GM19324 (cell line): ENCODE measurements around the gene ENTPD1.
"Not testable (repeated sequence)": the region's sequence is repeated elsewhere in the genome, so short reads cannot be mapped to it uniquely, and the experiment has no call there.

Experiments
- ATAC-seq: cut with Tn5 transposase; IDR thresholded peaks from one replicate; pipeline ENCODE4 v1.9.1; 2021; ENCODE audit warnings: mild to moderate bottlenecking, moderate library complexity; ENCODE audit not compliant: unreplicated experiment, low FRiP score

The ENTPD1 gene, protein sequence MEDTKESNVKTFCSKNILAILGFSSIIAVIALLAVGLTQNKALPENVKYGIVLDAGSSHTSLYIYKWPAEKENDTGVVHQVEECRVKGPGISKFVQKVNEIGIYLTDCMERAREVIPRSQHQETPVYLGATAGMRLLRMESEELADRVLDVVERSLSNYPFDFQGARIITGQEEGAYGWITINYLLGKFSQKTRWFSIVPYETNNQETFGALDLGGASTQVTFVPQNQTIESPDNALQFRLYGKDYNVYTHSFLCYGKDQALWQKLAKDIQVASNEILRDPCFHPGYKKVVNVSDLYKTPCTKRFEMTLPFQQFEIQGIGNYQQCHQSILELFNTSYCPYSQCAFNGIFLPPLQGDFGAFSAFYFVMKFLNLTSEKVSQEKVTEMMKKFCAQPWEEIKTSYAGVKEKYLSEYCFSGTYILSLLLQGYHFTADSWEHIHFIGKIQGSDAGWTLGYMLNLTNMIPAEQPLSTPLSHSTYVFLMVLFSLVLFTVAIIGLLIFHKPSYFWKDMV

GRCh38 chr10:95756041-95756761, at the start of gene ENTPD1:
Gene ENTPD1 (plus strand): TSS chr10:95756163. CDS start chr10:95756240, 77 bp downstream.
- ATAC-seq: peak; percentile 35

DNA sequence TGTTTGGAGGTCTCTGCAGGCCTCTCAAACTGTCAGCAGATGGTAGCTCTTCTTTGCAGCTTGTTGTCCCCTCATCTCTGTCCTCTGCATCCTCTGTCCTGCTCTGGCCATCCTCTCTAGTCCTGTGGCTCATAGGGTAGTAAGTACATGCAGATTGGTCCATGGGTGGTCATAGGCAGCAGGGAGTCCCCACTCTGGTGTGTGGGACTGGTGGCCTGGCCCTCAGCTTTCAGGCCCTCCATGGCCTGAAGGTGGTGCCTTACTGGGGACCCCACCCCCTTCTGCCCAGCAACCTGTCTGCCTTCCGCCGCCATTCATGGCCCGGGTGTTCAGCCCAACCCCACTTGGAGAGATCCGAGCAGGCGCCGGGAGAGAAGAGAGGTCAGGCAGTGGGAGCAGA, 49.4 kb upstream of the ENTPD1 start:
- ATAC-seq: no peak

- no peak for ATAC-seq
These were observed 49.0 kb upstream of the ENTPD1 start for GRCh38 chr10:95706990-95707389.

DNA sequence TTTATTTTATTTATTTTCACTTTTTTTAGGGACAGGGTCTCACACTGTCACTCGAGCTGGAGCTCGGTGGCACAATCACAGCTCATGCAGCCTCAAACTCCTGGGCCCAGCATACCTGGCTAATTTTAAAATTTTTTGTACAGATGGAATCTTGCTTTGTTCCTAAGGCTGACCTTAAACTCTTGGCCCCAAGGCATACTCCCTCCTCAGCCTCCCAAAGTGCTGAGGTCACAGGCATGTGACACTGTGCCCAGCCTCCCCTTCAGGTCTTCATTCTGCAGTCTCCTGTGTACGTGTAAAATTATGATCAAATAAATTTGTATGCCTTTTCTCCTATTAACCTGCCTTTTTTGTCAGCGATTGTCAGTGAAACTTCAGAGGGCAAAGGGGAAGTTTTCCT, 44.5 kb upstream of the ENTPD1 start:
- no peak for ATAC-seq

DNA sequence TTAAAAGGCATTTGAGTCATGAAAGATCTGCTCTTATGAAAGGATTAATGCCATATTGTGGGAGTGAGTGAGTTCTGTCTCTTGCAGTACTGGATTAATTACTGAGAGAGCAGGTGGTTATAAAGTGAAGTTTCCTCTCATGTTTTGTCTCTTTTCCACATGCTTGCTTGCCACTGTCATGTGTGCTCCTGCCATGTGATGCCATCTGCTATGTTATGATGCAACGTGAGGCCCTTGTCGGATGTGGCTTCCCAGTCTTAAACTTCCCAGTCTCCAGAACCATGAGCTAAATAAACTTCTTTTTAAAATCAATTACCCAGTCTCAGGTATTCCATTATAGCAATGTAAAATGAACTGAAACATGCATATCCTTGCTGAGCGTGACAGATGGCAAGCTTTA, 39.5 kb upstream of the ENTPD1 start:
- no peak for ATAC-seq

DNA sequence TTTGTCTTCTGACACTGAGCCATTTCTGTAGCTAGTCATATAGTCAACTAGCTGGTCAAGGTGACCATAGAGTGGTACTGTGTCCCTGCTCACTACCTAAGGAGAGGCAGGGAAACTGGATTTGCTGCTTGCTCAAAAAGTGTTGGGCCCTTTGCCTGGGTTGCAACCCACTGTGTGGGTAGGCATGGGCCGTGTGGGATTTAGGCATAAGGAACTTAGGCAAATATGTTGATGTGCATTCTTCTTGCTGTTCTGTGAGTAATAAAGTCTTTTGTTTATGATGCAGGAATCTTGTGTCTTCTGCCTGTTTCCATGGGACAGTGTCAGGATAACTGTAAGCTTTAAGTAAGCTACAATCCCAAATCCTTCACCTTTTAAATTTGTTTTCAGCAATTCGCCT, 39.1 kb upstream of the ENTPD1 start:
- ATAC-seq: no peak

GRCh38 chr10:95720745-95721144, 35.2 kb upstream of the ENTPD1 start:
- ATAC-seq: not testable (repeated sequence)

DNA sequence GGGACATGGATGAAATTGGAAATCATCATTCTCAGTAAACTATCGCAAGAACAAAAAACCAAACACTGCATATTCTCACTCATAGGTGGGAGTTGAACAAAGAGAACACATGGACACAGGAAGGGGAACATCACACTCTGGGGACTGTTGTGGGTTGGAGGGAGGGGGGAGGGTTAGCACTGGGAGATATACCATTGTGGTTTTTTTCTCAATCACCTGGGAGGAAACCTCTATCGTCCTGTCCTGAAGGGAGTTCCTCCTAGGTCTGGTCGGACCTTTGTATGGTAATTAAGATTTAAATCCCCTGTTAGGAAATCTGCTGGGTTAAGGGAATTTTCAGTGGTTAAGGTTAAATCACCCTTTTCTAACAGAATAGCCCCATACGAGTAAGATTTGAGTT, 33.5 kb upstream of the ENTPD1 start:
- ATAC-seq: not testable (repeated sequence)

GRCh38 chr10:95728526-95728925, 27.4 kb upstream of the ENTPD1 start:
- ATAC-seq: no peak

- ATAC-seq: no peak
These were observed 26.5 kb upstream of the ENTPD1 start for GRCh38 chr10:95729323-95730055.

DNA sequence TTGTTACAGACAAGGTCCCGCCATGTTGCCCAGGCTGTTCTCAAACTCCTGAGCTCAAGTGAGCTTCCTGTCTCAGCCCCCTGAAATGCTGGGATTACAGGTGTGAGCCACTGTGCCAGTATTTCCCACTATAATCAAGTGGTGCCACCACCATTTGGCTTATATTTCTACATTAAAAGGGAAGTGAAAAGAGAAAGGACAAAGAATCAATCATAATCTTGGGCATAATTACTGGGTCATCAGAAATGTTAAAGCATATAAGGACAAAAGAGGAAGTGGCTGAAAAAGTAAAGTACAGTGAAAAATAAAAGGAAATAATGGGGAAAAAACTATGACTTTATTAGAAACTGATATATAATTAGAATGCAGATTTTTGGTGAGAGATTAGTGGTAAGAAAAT, 25.7 kb upstream of the ENTPD1 start:
- no peak for ATAC-seq

- not testable (repeated sequence) for ATAC-seq
These were observed 23.1 kb upstream of the ENTPD1 start for GRCh38 chr10:95732907-95733306.

DNA sequence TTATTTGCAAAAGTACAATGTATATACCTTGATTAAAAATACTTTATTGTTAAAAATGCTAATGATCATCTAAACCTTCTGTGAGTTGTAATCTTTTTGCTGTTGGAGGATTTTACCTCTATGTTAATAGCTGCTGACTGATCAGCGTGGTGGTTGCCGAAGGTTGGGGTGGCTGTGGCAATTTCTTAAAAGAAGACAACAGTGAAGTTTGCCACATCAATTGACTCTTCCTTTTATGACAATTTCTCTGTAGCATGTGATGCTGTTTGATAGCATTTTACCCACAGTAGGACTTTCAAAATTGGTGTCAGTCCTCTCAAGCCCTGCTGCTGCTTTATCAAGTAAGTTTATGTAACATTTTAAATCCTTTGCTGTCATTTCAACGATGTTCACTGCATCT, 16.9 kb upstream of the ENTPD1 start:
- no peak for ATAC-seq

DNA sequence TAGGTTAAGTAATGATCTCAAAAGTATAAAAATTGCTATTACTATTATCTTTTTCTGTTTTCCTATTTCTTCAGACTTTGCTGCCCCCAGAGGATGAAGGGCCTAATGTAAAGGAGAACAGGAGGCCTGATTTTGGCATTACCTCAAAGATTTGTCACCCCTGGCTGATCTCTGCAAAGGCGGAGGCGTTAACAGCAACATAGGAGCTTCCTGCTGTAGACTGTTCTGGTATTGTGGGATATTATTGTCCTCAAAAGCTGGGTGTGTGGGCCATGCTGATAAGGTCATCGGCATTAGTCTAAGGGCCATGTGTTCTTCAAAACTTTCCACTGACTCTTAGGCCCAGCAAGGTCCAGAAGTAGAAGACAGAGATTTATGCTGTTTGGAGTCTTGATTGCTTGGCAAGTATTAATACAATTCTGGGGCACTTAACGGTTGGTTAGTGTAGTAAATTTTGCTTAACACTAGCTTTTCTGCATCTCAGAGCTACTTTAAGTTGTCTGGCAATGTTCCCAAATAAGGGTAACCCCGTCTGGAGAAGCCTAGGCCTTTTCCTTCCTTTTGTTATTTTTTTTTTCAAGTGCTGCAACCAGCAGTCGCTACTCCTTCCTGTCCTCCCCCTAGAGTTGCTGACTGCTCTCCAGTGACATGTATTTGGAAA, 14.0 kb upstream of the ENTPD1 start:
- no peak for ATAC-seq

DNA sequence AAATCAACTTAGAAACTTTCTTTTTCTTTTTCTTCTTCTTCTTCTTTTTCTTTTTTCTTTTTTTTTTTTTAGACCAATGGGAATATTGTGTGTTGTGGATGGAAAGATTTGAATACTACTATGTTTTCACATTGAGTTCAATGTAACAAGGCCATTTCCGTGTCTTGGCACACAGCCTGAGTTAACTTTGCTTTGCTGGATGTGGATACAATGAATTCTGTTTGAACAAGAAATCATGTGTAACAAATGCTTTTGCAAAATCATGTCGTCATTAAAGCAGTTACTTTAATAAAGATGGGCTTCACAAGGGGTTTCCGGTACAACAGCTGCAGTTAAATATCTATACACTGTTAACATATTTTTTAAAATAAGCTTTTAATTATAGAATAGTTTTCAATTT, 13.5 kb upstream of the ENTPD1 start:
- ATAC-seq: no peak

- no peak for ATAC-seq
These were observed 12.9 kb upstream of the ENTPD1 start for GRCh38 chr10:95742962-95743535.

DNA sequence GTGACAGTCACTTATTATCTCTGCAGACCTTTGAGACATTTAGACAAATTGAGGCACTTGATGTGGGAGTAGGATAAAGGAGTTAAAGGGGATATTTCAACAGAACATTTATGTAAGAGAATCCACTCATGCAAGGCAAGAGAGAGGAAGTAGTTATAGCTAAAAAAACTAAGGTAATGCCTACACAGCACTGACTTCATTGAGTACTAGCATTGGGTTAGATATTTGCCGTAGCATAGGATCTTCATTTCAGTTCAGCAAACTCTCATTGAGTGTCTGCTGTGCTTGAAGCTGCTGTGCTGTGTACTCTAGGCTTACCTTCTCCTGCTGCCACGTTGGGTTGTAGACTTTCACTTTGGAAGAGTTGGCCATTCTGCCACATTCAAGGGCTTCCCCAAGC, 10.5 kb upstream of the ENTPD1 start:
- no peak for ATAC-seq

DNA sequence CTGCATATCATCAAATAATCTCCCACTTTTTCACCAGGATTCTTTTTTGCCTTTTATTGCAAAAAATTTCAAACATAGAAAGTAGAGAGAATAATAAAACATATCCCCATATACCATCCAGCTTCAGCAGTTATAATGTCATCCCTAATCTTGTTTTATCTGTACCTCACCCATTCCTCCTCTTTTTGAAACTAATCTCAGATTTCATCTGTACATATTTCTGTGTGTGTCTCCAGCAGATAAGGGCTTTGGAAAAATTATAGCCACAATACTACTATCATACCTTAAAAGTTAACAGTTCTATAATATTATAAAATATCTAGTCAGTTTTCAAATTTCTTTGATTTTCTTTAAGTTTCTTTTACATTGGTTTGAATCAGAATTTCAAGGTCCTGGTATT, 7.6 kb upstream of the ENTPD1 start:
- ATAC-seq: no peak

DNA sequence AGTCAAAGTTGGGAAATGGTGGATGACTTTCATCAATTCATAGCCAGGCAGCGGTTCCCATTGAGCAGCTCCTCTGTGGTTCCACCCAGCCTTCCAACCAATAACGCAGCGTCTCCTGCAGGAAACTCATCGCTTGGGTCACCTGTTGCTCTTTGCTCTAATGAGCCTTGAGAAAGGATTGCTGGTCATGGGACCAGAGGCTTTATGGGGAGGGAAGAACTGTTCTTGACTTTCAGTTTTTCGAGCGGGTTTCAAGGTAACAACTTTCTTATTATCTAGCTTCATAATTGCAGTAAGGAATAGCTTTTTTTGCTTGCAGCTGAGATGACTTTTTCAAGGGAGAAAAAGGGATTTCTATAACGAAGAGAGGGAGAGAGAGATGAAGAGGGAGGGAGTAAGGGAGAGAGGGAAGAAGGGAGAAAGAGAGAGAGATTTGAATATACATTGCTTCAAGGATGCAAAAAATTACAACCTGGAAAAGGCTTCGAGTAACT, 405 bp upstream of the ENTPD1 start:
- ATAC-seq: no peak
